WTC11 (cell line): ENCODE data around the gene MDH1. TPM values are rescaled to one million over a fixed set of nuclear protein-coding genes. Genes with fewer than 3 reads are reported as not detected.

Source experiments
- ATAC-seq: fragments of 200-7000 bp; cut with Tn5 transposase; 2 replicates; pipeline ENCODE4 v1.10.0; 2021; ENCODE audit warnings: mild to moderate bottlenecking, moderate library complexity
- CTCF ChIA-PET: fragments of 300-600 bp; sonication (Branson Sonifier 250); formaldehyde crosslinking; loops from one replicate; lab custom pipeline; 2021; ENCODE audit warnings: antibody characterized with exemption; lab: Charles Lee
- POLR2A ChIA-PET: fragments of 350-600 bp; sonication (Branson Sonifier 250); formaldehyde crosslinking; loops from one replicate; lab custom pipeline; 2021; ENCODE audit warnings: antibody characterized with exemption; lab: Charles Lee
- DNase-seq: peaks from one replicate; pipeline ENCODE4 v3.0.0; 2021; ENCODE audit warnings: low spot score
- H3K27ac Mint-ChIP-seq: 2 replicates; pipeline ENCODE4 v1.8.0; 2021; ENCODE audit warnings: mixed read lengths
- H3K27me3 Mint-ChIP-seq: 2 replicates; pipeline ENCODE4 v1.8.0; 2021; ENCODE audit warnings: low read depth, mild to moderate bottlenecking, moderate library complexity, mixed read lengths
- H3K36me3 Mint-ChIP-seq: 2 replicates; pipeline ENCODE4 v1.8.0; 2021; ENCODE audit warnings: mixed read lengths
- H3K4me1 Mint-ChIP-seq: 2 replicates; pipeline ENCODE4 v1.8.0; 2022; ENCODE audit warnings: mixed read lengths
- H3K4me3 Mint-ChIP-seq: 2 replicates; pipeline ENCODE4 v1.8.0; 2021; ENCODE audit warnings: mild to moderate bottlenecking, moderate library complexity, mixed read lengths
- H3K9me3 Mint-ChIP-seq: 2 replicates; pipeline ENCODE4 v1.8.0; 2021; ENCODE audit warnings: mixed read lengths
- EMX1 ChIP-seq: fragments of 250-450 bp; sonication (Bioruptor Pico); IDR thresholded peaks from 2 replicates; pipeline ENCODE4 v1.8.0; 2021; ENCODE audit warnings: mild to moderate bottlenecking
- FOXJ3 ChIP-seq: sonication (generic); formaldehyde crosslinking; IDR thresholded peaks from 2 replicates; pipeline ENCODE4 v1.9.0; 2021; ENCODE audit warnings: missing genetic modification reagents, mild to moderate bottlenecking, borderline replicate concordance
- HMGA2 ChIP-seq: fragments of 250-450 bp; sonication (Bioruptor Pico); IDR thresholded peaks from 2 replicates; pipeline ENCODE4 v1.4.0; 2021; ENCODE audit warnings: mild to moderate bottlenecking, moderate library complexity
- HMGXB4 ChIP-seq: sonication (generic); formaldehyde crosslinking; IDR thresholded peaks from 2 replicates; pipeline ENCODE4 v1.8.1; 2023; ENCODE audit warnings: mild to moderate bottlenecking, moderate library complexity, missing genetic modification reagents
- NFATC4 ChIP-seq: fragments of 250-450 bp; sonication (Bioruptor Pico); IDR thresholded peaks from 2 replicates; pipeline ENCODE4 v1.9.0; 2021; ENCODE audit warnings: mild to moderate bottlenecking
- NR3C1 ChIP-seq: sonication (generic); formaldehyde crosslinking; conservative IDR thresholded peaks from 2 replicates; pipeline ENCODE4 v1.8.1; 2023; ENCODE audit warnings: low read depth, mild to moderate bottlenecking, missing genetic modification reagents
- ZNF671 ChIP-seq: fragments of 250-450 bp; sonication (Bioruptor Pico); IDR thresholded peaks from 2 replicates; pipeline ENCODE4 v1.8.0; 2021; ENCODE audit warnings: mild to moderate bottlenecking
- total RNA-seq: library from RNA; stranded (reverse); gene quantifications from 3 replicates; pipeline ENCODE4 v1.2.3, GENCODE V29; 2021
- TF ChIP-seq, protein P1 (sequence below): fragments of 250-450 bp; sonication (Bioruptor Pico); IDR thresholded peaks from 2 replicates; pipeline ENCODE4 v1.9.0; 2021; ENCODE audit warnings: mild to moderate bottlenecking
- TF ChIP-seq, protein P2 (sequence below): sonication (generic); formaldehyde crosslinking; IDR thresholded peaks from 2 replicates; pipeline ENCODE4 v1.8.0; 2023; ENCODE audit warnings: mild to moderate bottlenecking, missing genetic modification reagents
- TF ChIP-seq, protein P3 (sequence below): sonication (generic); formaldehyde crosslinking; IDR thresholded peaks from 2 replicates; pipeline ENCODE4 v1.8.0; 2022; ENCODE audit warnings: mild to moderate bottlenecking, missing genetic modification reagents
- TF ChIP-seq, protein P4 (sequence below): sonication (generic); formaldehyde crosslinking; IDR thresholded peaks from 2 replicates; pipeline ENCODE4 v1.8.0; 2022; ENCODE audit warnings: mild to moderate bottlenecking, missing genetic modification reagents
- TF ChIP-seq, protein P5 (sequence below): sonication (generic); formaldehyde crosslinking; IDR thresholded peaks from 2 replicates; pipeline ENCODE4 v1.8.1; 2023; ENCODE audit warnings: mild to moderate bottlenecking, missing genetic modification reagents, borderline replicate concordance

The MDH1 gene
- total RNA-seq, 1 experiment from 2014 or later: 259 TPM

GRCh38 chr2:63610525-63610924, 21.8 kb downstream of the MDH1 start (continued):
- TF ChIP-seq, protein P1, sequence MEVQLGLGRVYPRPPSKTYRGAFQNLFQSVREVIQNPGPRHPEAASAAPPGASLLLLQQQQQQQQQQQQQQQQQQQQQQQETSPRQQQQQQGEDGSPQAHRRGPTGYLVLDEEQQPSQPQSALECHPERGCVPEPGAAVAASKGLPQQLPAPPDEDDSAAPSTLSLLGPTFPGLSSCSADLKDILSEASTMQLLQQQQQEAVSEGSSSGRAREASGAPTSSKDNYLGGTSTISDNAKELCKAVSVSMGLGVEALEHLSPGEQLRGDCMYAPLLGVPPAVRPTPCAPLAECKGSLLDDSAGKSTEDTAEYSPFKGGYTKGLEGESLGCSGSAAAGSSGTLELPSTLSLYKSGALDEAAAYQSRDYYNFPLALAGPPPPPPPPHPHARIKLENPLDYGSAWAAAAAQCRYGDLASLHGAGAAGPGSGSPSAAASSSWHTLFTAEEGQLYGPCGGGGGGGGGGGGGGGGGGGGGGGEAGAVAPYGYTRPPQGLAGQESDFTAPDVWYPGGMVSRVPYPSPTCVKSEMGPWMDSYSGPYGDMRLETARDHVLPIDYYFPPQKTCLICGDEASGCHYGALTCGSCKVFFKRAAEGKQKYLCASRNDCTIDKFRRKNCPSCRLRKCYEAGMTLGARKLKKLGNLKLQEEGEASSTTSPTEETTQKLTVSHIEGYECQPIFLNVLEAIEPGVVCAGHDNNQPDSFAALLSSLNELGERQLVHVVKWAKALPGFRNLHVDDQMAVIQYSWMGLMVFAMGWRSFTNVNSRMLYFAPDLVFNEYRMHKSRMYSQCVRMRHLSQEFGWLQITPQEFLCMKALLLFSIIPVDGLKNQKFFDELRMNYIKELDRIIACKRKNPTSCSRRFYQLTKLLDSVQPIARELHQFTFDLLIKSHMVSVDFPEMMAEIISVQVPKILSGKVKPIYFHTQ (CRISPR knock-in tag): no peak

DNA sequence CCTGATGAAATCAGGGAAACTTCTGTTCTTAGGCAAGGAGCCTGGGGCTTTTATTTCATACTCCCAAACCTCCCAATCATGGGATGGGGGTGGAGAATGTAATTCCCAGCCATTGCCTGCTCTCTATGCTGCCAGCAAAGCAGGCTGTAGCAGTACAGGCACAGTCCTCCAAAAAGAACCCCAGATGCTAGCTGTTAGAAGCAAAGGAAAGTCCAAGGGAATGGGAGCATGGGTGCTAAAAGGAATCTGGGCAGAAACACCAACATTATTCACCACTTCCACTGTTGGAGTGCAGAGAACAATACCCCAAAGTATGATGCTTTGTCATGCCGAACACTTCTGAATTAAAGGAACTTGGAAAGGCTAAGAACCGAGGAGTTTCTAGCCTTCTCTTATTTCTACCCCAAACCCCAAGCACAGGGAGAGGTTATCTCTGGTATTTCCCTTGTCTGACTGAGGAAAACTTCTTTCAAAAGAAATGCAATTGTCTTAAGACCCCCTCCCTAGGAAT, 24.7 kb downstream of the MDH1 start:
- 0 out of 2 replicates have a peak, but pooled peaks have one; percentile 64 for TF ChIP-seq EMX1
- TF ChIP-seq, protein P2, sequence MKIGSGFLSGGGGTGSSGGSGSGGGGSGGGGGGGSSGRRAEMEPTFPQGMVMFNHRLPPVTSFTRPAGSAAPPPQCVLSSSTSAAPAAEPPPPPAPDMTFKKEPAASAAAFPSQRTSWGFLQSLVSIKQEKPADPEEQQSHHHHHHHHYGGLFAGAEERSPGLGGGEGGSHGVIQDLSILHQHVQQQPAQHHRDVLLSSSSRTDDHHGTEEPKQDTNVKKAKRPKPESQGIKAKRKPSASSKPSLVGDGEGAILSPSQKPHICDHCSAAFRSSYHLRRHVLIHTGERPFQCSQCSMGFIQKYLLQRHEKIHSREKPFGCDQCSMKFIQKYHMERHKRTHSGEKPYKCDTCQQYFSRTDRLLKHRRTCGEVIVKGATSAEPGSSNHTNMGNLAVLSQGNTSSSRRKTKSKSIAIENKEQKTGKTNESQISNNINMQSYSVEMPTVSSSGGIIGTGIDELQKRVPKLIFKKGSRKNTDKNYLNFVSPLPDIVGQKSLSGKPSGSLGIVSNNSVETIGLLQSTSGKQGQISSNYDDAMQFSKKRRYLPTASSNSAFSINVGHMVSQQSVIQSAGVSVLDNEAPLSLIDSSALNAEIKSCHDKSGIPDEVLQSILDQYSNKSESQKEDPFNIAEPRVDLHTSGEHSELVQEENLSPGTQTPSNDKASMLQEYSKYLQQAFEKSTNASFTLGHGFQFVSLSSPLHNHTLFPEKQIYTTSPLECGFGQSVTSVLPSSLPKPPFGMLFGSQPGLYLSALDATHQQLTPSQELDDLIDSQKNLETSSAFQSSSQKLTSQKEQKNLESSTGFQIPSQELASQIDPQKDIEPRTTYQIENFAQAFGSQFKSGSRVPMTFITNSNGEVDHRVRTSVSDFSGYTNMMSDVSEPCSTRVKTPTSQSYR: no peak
- peak overlapping the region; percentile 99 for H3K27ac Mint-ChIP-seq
- CTCF ChIA-PET: no interaction called here
- peaks cover 17% of the 10 kb centered on the region for H3K9me3 Mint-ChIP-seq
- H3K36me3 Mint-ChIP-seq: peaks cover 18% of the 10 kb centered on the region
- peaks cover 71% of the 10 kb centered on the region for H3K4me1 Mint-ChIP-seq
- DNase-seq: no peak
- H3K27me3 Mint-ChIP-seq: no peaks in the 10 kb centered on the region
- peak; percentile 15 for ATAC-seq
- POLR2A ChIA-PET: interaction anchor here (0.5 to 1.4 kb wide), 2 partner anchors 26 to 232 kb away, joined by 3 to 5 read pairs; no protein-coding TSS in a partner anchor
- H3K4me3 Mint-ChIP-seq: peak overlapping the region; percentile 49

GRCh38 chr2:63614448-63614968, 25.7 kb downstream of the MDH1 start:
- Mint-ChIP-seq H3K36me3 (peaks cover 21% of the 10 kb centered on the region), H3K4me1 (peaks cover 81% of the 10 kb centered on the region), H3K27me3 (peaks cover 2% of the 10 kb centered on the region; the same call in 1 of the 2 replicates), H3K27ac (peak overlapping the region; percentile 99), H3K4me3 (peak overlapping the region; percentile 49), H3K9me3 (peaks cover 20% of the 10 kb centered on the region)
- ATAC-seq (peak; percentile 79), DNase-seq (no peak)
- ChIA-PET POLR2A (interaction anchor here (1.4 to 1.8 kb wide), 4 partner anchors 26 to 230 kb away, joined by 3 to 9 read pairs (median 6); partner anchors contain the start of genes MDH1, UGP2 and WDPCP), CTCF (interaction anchor here (0.9 to 1.5 kb wide), 3 partner anchors 23 to 84 kb away, joined by 3 to 6 read pairs (median 4); no protein-coding TSS in a partner anchor)
- TF ChIP-seq FOXJ3 (CRISPR knock-in tag) (no peak), NFATC4 (CRISPR knock-in tag) (no peak), HMGA2 (no peak), HMGXB4 (CRISPR knock-in tag) (no peak), ZNF671 (peak; percentile 78; the same call in 1 of the 2 replicates), NR3C1 (no peak)
- TF ChIP-seq, protein P3, sequence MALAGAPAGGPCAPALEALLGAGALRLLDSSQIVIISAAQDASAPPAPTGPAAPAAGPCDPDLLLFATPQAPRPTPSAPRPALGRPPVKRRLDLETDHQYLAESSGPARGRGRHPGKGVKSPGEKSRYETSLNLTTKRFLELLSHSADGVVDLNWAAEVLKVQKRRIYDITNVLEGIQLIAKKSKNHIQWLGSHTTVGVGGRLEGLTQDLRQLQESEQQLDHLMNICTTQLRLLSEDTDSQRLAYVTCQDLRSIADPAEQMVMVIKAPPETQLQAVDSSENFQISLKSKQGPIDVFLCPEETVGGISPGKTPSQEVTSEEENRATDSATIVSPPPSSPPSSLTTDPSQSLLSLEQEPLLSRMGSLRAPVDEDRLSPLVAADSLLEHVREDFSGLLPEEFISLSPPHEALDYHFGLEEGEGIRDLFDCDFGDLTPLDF (CRISPR knock-in tag): no peak
- TF ChIP-seq, protein P4, sequence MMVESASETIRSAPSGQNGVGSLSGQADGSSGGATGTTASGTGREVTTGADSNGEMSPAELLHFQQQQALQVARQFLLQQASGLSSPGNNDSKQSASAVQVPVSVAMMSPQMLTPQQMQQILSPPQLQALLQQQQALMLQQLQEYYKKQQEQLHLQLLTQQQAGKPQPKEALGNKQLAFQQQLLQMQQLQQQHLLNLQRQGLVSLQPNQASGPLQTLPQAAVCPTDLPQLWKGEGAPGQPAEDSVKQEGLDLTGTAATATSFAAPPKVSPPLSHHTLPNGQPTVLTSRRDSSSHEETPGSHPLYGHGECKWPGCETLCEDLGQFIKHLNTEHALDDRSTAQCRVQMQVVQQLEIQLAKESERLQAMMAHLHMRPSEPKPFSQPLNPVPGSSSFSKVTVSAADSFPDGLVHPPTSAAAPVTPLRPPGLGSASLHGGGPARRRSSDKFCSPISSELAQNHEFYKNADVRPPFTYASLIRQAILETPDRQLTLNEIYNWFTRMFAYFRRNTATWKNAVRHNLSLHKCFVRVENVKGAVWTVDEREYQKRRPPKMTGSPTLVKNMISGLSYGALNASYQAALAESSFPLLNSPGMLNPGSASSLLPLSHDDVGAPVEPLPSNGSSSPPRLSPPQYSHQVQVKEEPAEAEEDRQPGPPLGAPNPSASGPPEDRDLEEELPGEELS (CRISPR knock-in tag): no peak
- TF ChIP-seq, protein P2: no peak
- TF ChIP-seq, protein P5, sequence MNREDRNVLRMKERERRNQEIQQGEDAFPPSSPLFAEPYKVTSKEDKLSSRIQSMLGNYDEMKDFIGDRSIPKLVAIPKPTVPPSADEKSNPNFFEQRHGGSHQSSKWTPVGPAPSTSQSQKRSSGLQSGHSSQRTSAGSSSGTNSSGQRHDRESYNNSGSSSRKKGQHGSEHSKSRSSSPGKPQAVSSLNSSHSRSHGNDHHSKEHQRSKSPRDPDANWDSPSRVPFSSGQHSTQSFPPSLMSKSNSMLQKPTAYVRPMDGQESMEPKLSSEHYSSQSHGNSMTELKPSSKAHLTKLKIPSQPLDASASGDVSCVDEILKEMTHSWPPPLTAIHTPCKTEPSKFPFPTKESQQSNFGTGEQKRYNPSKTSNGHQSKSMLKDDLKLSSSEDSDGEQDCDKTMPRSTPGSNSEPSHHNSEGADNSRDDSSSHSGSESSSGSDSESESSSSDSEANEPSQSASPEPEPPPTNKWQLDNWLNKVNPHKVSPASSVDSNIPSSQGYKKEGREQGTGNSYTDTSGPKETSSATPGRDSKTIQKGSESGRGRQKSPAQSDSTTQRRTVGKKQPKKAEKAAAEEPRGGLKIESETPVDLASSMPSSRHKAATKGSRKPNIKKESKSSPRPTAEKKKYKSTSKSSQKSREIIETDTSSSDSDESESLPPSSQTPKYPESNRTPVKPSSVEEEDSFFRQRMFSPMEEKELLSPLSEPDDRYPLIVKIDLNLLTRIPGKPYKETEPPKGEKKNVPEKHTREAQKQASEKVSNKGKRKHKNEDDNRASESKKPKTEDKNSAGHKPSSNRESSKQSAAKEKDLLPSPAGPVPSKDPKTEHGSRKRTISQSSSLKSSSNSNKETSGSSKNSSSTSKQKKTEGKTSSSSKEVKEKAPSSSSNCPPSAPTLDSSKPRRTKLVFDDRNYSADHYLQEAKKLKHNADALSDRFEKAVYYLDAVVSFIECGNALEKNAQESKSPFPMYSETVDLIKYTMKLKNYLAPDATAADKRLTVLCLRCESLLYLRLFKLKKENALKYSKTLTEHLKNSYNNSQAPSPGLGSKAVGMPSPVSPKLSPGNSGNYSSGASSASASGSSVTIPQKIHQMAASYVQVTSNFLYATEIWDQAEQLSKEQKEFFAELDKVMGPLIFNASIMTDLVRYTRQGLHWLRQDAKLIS (CRISPR knock-in tag): no peak
